T-cell (primary cell): ENCODE data around the gene ZNF341. TPM values are rescaled to one million over a fixed set of nuclear protein-coding genes. Genes with fewer than 3 reads are reported as not detected.
A peak's percentile ranks its signal among the peaks of the same experiment; 100 is the strongest.

ENCODE experiments used
- ATAC-seq, 4 experiments: fragments of 200-7000 bp in 3 of 4; fragments of 150-1000 bp in 1 of 4; cut with Tn5 transposase; replicated peaks in 1 of 4; 1 replicate in 3 of 4; 2 replicates in 1 of 4; pipeline ENCODE4 v1.10.0; 2021; ENCODE audit warnings: moderate library complexity in 3 of 4, mild to moderate bottlenecking in 2 of 4, moderate number of reproducible peaks in 1 of 4
- CTCF ChIA-PET, 2 donors: fragments of 300-600 bp; sonication (Branson Sonifier 250); formaldehyde crosslinking; loops; one replicate each; lab custom pipeline; 2022; ENCODE audit warnings: antibody characterized with exemption in 2 of 2; lab: Charles Lee
- POLR2A ChIA-PET, 2 donors: fragments of 300-600 bp; sonication (Branson Sonifier 250); formaldehyde crosslinking; loops; one replicate each; lab custom pipeline; 2022; ENCODE audit warnings: antibody characterized with exemption in 2 of 2; lab: Charles Lee
- DNase-seq, 35 experiments: peaks; one replicate each; pipeline versions ENCODE4 v3.0.0 to v3.0.0-alpha.2; 2013 to 2023
- H3K27ac ChIP-seq: one replicate; pipeline ENCODE4 v1.5.1; 2013; ENCODE audit warnings: low read length
- H3K27me3 ChIP-seq, 2 experiments: replicated peaks in 1 of 2; 1 replicate in 1 of 2; 2 replicates in 1 of 2; pipeline versions ENCODE4 v1.6.1 to v1.7.0; 2013; ENCODE audit warnings: low read length in 1 of 2, mixed read lengths in 1 of 2; ENCODE audit not compliant: control insufficient read depth in 2 of 2, insufficient read depth in 2 of 2; ENCODE audit errors: extremely low read depth in 1 of 2
- H3K36me3 ChIP-seq, 2 donors: 1 replicate in 1 of 2; 2 replicates in 1 of 2; pipeline versions ENCODE4 v1.6.1 to v1.7.0; 2013; ENCODE audit warnings: low read length in 1 of 2; ENCODE audit not compliant: control insufficient read depth in 2 of 2, insufficient read depth in 1 of 2; ENCODE audit errors: extremely low read depth in 1 of 2
- H3K4me1 ChIP-seq, 2 experiments: 1 replicate in 1 of 2; 2 replicates in 1 of 2; pipeline versions ENCODE4 v1.6.1 to v1.7.0; 2013; ENCODE audit warnings: low read length in 2 of 2, mixed read lengths in 1 of 2; ENCODE audit not compliant: insufficient read depth in 2 of 2, control insufficient read depth in 1 of 2; ENCODE audit errors: extremely low read depth in 1 of 2
- H3K4me3 ChIP-seq, 2 donors: 1 replicate in 1 of 2; 2 replicates in 1 of 2; pipeline versions ENCODE4 v1.5.1 to v1.7.0; 2013; ENCODE audit warnings: mild to moderate bottlenecking in 2 of 2, low read length in 1 of 2, moderate library complexity in 1 of 2; ENCODE audit not compliant: control insufficient read depth in 1 of 2; ENCODE audit errors: extremely low read depth in 1 of 2
- H3K9me3 ChIP-seq: 2 replicates; pipeline ENCODE4 v1.7.0; 2013
- H3K27ac Mint-ChIP-seq, 2 donors: one replicate each; pipeline ENCODE4 v1.8.0; 2020 to 2021; ENCODE audit warnings: mild to moderate bottlenecking in 2 of 2, mixed read lengths in 2 of 2
- H3K27me3 Mint-ChIP-seq, 2 donors: one replicate each; pipeline ENCODE4 v1.8.0; 2021 to 2022; ENCODE audit warnings: mixed read lengths in 2 of 2
- H3K36me3 Mint-ChIP-seq: one replicate; pipeline ENCODE4 v1.8.0; 2021; ENCODE audit warnings: mixed read lengths
- H3K4me1 Mint-ChIP-seq, 3 donors: one replicate each; pipeline ENCODE4 v1.8.0; 2020 to 2022; ENCODE audit warnings: mixed read lengths in 3 of 3, mild to moderate bottlenecking in 1 of 3
- H3K4me3 Mint-ChIP-seq, 3 donors: one replicate each; pipeline ENCODE4 v1.8.0; 2020 to 2022; ENCODE audit warnings: mild to moderate bottlenecking in 3 of 3, mixed read lengths in 3 of 3, moderate library complexity in 3 of 3
- H3K9me3 Mint-ChIP-seq, 3 donors: one replicate each; pipeline ENCODE4 v1.8.0; 2020 to 2022; ENCODE audit warnings: mixed read lengths in 3 of 3
- WGBS: methylation state at CpG from one replicate; pipeline ENCODE4 v1.1.5; 2013; ENCODE audit warnings: missing lambda C conversion rate; ENCODE audit not compliant: insufficient coverage; 5-methylcytosine and 5-hydroxymethylcytosine counted together
- total RNA-seq, 35 experiments: library from RNA in 6 of 35; stranded (reverse) in 6 of 35; fragments of 120-200 nt in 1 of 35; gene quantifications; one replicate each; pipeline versions ENCODE4 v1.2.1 to v1.2.4 and lab custom pipeline; 2013 to 2026

The ZNF341 gene
- total RNA-seq, 5 donors from 2014 or later (not counting 1 experiment from before 2014, with no cell fraction given): 4.0 to 6.1 (median 5.6) TPM

- Mint-ChIP-seq H3K4me1 (peaks cover 8 to 23% (median 20%) of the 10 kb centered on the region in 3 donors), H3K36me3 (peaks cover 22% of the 10 kb centered on the region), H3K27ac (peak overlapping the region in 1 of 2 donors; percentile 79), H3K4me3 (no peak overlapping the region), H3K27me3 (no peaks in the 10 kb centered on the region), H3K9me3 (no peaks in the 10 kb centered on the region)
- H3K27ac ChIP-seq: no peak overlapping the region
- ChIA-PET CTCF (interaction anchor here in 1 of 2 donors (0.7 kb wide), 1 partner anchor 17 kb away, joined by 3 read pairs; no protein-coding TSS in a partner anchor), POLR2A (no interaction called here)
- no peak for DNase-seq
- H3K4me3 ChIP-seq: no peak overlapping the region
- H3K4me1 ChIP-seq: peaks cover 2 to 15% of the 10 kb centered on the region in 2 experiments
- H3K27me3 ChIP-seq: no peaks in the 10 kb centered on the region
- whole genome bisulfite sequencing: 13% methylated on average over 2 of the region's 9 CpGs
- H3K9me3 ChIP-seq: no peaks in the 10 kb centered on the region
- H3K36me3 ChIP-seq: peaks cover 4 to 8% of the 10 kb centered on the region in 2 donors
- no peak for ATAC-seq
Observed at GRCh38 chr20:33787253-33787891, 55.6 kb downstream of the ZNF341 start.

DNA sequence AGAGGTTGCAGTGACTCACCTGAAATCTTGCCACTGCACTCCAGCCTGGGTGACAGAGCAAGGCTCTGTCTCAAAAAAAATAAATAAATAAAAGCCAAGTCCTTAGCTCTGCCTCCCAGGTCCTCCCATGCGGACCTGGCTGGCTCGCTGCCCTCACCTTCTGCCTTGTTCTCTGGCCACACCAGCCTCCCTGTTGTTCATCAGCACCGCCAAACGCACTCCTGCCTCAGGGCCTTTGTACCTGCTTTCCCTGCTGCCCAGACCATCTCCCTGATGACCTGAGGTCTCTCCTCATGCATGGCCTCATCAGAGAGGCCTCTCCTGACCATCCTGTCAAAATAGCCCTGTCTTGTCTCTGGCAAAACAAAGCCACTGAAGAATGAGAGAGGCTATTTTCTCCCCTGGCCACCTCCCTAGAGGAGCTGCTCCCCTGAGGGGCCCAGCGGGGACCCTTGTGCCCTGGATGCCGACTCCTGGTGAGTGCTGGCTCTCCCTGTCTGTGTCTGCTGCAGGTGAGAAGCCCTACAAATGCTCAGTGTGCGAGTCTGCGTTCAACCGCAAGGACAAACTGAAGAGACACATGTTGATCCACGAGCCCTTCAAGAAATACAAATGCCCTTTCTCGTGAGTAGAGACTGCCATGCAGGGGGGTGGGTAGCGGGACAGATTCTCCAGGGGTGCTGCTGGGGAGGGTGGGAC is 56.7 kb downstream of the ZNF341 start:
- Mint-ChIP-seq H3K9me3 (no peaks in the 10 kb centered on the region), H3K4me3 (no peak overlapping the region), H3K27me3 (no peaks in the 10 kb centered on the region), H3K36me3 (peaks cover 18% of the 10 kb centered on the region), H3K4me1 (peaks cover 8 to 27% (median 20%) of the 10 kb centered on the region in 3 donors), H3K27ac (no peak overlapping the region)
- DNase-seq: no peak
- ChIA-PET CTCF (no interaction called here), POLR2A (no interaction called here)
- no peak overlapping the region for H3K4me3 ChIP-seq
- peaks cover 4 to 7% of the 10 kb centered on the region in 2 donors for H3K36me3 ChIP-seq
- H3K27ac ChIP-seq: no peak overlapping the region
- H3K4me1 ChIP-seq: peaks cover 2 to 19% of the 10 kb centered on the region in 2 experiments
- no peaks in the 10 kb centered on the region for H3K9me3 ChIP-seq
- WGBS: 100% methylated on average over 7 of the region's 12 CpGs
- no peak for ATAC-seq
- no peaks in the 10 kb centered on the region for H3K27me3 ChIP-seq

- POLR2A ChIA-PET: no interaction called here
- H3K27ac ChIP-seq: no peak overlapping the region
- H3K4me1 Mint-ChIP-seq: peaks cover 8 to 27% (median 20%) of the 10 kb centered on the region in 3 donors
Observed at GRCh38 chr20:33789109-33789857, 57.5 kb downstream of the ZNF341 start.

DNA sequence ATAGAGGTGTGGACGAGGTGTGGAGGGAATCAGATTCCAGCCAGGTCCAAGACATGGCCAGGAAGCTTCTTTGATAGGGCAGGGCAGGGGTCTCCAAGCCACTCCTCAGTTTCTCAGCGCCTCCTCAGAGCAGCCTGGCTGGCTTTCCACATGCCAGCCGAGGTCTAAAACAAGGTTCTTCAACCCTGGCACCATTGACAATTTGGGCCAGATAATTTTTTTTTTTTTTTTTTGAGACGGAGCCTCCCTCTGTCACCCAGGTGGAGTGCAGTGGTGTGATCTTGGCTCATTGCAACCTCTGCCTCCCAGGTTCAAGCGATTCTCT is 58.0 kb downstream of the ZNF341 start:
- H3K4me1 Mint-ChIP-seq: peaks cover 8 to 27% (median 20%) of the 10 kb centered on the region in 3 donors

More at GRCh38 chr20:33789109-33789857, 57.5 kb downstream of the ZNF341 start:
- no peaks in the 10 kb centered on the region for H3K9me3 Mint-ChIP-seq
- H3K36me3 ChIP-seq: peaks cover 4 to 7% of the 10 kb centered on the region in 2 donors
- peaks cover 18% of the 10 kb centered on the region for H3K36me3 Mint-ChIP-seq
- no peaks in the 10 kb centered on the region for H3K27me3 Mint-ChIP-seq
- no peaks in the 10 kb centered on the region for H3K9me3 ChIP-seq
- no peak overlapping the region for H3K4me3 Mint-ChIP-seq
- no peak overlapping the region for H3K27ac Mint-ChIP-seq
- peaks cover 2 to 19% of the 10 kb centered on the region in 2 experiments for H3K4me1 ChIP-seq
- ATAC-seq (no peak), DNase-seq (no peak)
- H3K4me3 ChIP-seq: no peak overlapping the region
- 85% methylated on average over 4 of the region's 11 CpGs for WGBS
- H3K27me3 ChIP-seq: no peaks in the 10 kb centered on the region
- CTCF ChIA-PET: interaction anchor here in 1 of 2 donors (0.5 kb wide), 1 partner anchor 989 kb away, joined by 11 read pairs; no protein-coding TSS in a partner anchor

GRCh38 chr20:33790566-33790965 is 58.8 kb downstream of the ZNF341 start:
- no peaks in the 10 kb centered on the region for H3K27me3 ChIP-seq
- ChIA-PET CTCF (no interaction called here), POLR2A (interaction anchor here in 1 of 2 donors (0.6 kb wide), 1 partner anchor 20 kb away, joined by 3 read pairs; no protein-coding TSS in a partner anchor)
- peaks cover 4 to 7% of the 10 kb centered on the region in 2 donors for H3K36me3 ChIP-seq
- H3K36me3 Mint-ChIP-seq: peaks cover 18% of the 10 kb centered on the region
- peaks cover 8 to 25% (median 18%) of the 10 kb centered on the region in 3 donors for H3K4me1 Mint-ChIP-seq
- 94% methylated on average over 11 of the region's 11 CpGs for WGBS
- H3K4me1 ChIP-seq: peaks cover 2 to 19% of the 10 kb centered on the region in 2 experiments
- H3K9me3 ChIP-seq: no peaks in the 10 kb centered on the region
- no peak overlapping the region for H3K4me3 Mint-ChIP-seq
- no peak for ATAC-seq
- no peak overlapping the region for H3K27ac ChIP-seq
- no peak for DNase-seq
- H3K27me3 Mint-ChIP-seq: no peaks in the 10 kb centered on the region
- no peaks in the 10 kb centered on the region for H3K9me3 Mint-ChIP-seq
- H3K27ac Mint-ChIP-seq: no peak overlapping the region
- no peak overlapping the region for H3K4me3 ChIP-seq

More for the DNA sequence above, 58.0 kb downstream of the ZNF341 start:
- ATAC-seq: no peak
- Mint-ChIP-seq H3K4me3 (no peak overlapping the region), H3K9me3 (no peaks in the 10 kb centered on the region), H3K27me3 (no peaks in the 10 kb centered on the region), H3K27ac (no peak overlapping the region), H3K36me3 (peaks cover 18% of the 10 kb centered on the region)
- H3K27ac ChIP-seq: no peak overlapping the region
- H3K36me3 ChIP-seq: peaks cover 4 to 7% of the 10 kb centered on the region in 2 donors
- H3K4me1 ChIP-seq: peaks cover 2 to 19% of the 10 kb centered on the region in 2 experiments
- ChIA-PET CTCF (interaction anchor here in 1 of 2 donors (0.5 kb wide), 1 partner anchor 989 kb away, joined by 11 read pairs; no protein-coding TSS in a partner anchor), POLR2A (no interaction called here)
- no peak overlapping the region for H3K4me3 ChIP-seq
- H3K9me3 ChIP-seq: no peaks in the 10 kb centered on the region
- DNase-seq: no peak
- WGBS: 86% methylated on average over 2 of the region's 5 CpGs
- no peaks in the 10 kb centered on the region for H3K27me3 ChIP-seq

- Mint-ChIP-seq H3K4me1 (peaks cover 8 to 20% (median 14%) of the 10 kb centered on the region in 3 donors), H3K27ac (no peak overlapping the region), H3K27me3 (no peaks in the 10 kb centered on the region), H3K36me3 (peaks cover 18% of the 10 kb centered on the region), H3K4me3 (no peak overlapping the region), H3K9me3 (no peaks in the 10 kb centered on the region)
- no peak overlapping the region for H3K27ac ChIP-seq
- H3K9me3 ChIP-seq: no peaks in the 10 kb centered on the region
- DNase-seq (no peak), ATAC-seq (no peak)
- 97% methylated on average over 28 of the region's 31 CpGs for WGBS
- POLR2A ChIA-PET: no interaction called here
- H3K4me1 ChIP-seq: peaks cover 2 to 15% of the 10 kb centered on the region in 2 experiments
- H3K4me3 ChIP-seq: no peak overlapping the region
- no peaks in the 10 kb centered on the region for H3K27me3 ChIP-seq
- CTCF ChIA-PET: interaction anchor here in 1 of 2 donors (1.9 kb wide), 1 partner anchor 124 kb away, joined by 10 read pairs; no protein-coding TSS in a partner anchor
- peaks cover 4 to 7% of the 10 kb centered on the region in 2 donors for H3K36me3 ChIP-seq
Observed at GRCh38 chr20:33791021-33791420, 59.2 kb downstream of the ZNF341 start.
